H1 (cell line): Measurements from ENCODE around the gene PHF1. TPM values are rescaled to one million over a fixed set of nuclear protein-coding genes. Genes with fewer than 3 reads are reported as not detected.

ENCODE experiments used
- CTCF ChIA-PET: fragments of 300-600 bp; sonication (Branson Sonifier 250); formaldehyde crosslinking; loops from one replicate; lab custom pipeline; 2021; ENCODE audit not compliant: partially characterized antibody; lab: Charles Lee
- POLR2A ChIA-PET: fragments of 300-600 bp; sonication (Branson Sonifier 250); formaldehyde crosslinking; loops from one replicate; lab custom pipeline; 2021; ENCODE audit warnings: inconsistent platforms; ENCODE audit not compliant: partially characterized antibody; lab: Charles Lee
- DNase-seq, 2 experiments: peaks; one replicate each; pipeline versions ENCODE4 v3.0.0 to v3.0.0-alpha.2; 2010 to 2022; ENCODE audit warnings: low spot score in 2 of 2, low read depth in 1 of 2, mixed read lengths in 1 of 2
- FAIRE-seq: peaks from 2 replicates; lab custom pipeline; 2011; peaks lifted over from hg19 to GRCh38; lab: Jason Lieb, UNC
- H2AFZ ChIP-seq: 2 replicates; pipeline ENCODE4 v1.8.1; 2012; ENCODE audit warnings: low read length, inconsistent platforms
- H2AK5ac ChIP-seq: 2 replicates; pipeline ENCODE4 v1.6.1; 2013; ENCODE audit warnings: low read depth, low read length
- H2BK120ac ChIP-seq: replicated peaks from 2 replicates; pipeline ENCODE3; 2013; ENCODE audit warnings: low read depth, low read length, inconsistent platforms
- H2BK12ac ChIP-seq: 2 replicates; pipeline ENCODE4 v1.6.1; 2013; ENCODE audit warnings: low read depth, low read length
- H2BK15ac ChIP-seq: 2 replicates; pipeline ENCODE4 v1.6.1; 2013; ENCODE audit warnings: low read length
- H2BK20ac ChIP-seq: 2 replicates; pipeline ENCODE4 v1.6.1; 2013; ENCODE audit warnings: low read length
- H2BK5ac ChIP-seq: 2 replicates; pipeline ENCODE4 v1.6.1; 2013; ENCODE audit warnings: low read depth, low read length
- H3K14ac ChIP-seq: 2 replicates; pipeline ENCODE4 v1.6.1; 2013; ENCODE audit warnings: inconsistent platforms; ENCODE audit not compliant: insufficient read length
- H3K18ac ChIP-seq: 2 replicates; pipeline ENCODE4 v1.6.1; 2013; ENCODE audit warnings: low read length; ENCODE audit errors: extremely low read depth
- H3K23ac ChIP-seq: 2 replicates; pipeline ENCODE4 v1.6.1; 2013; ENCODE audit warnings: inconsistent platforms; ENCODE audit not compliant: insufficient read length
- H3K23me2 ChIP-seq: 2 replicates; pipeline ENCODE4 v1.6.1; 2013; ENCODE audit warnings: low read depth, low read length
- H3K27ac ChIP-seq: 2 replicates; pipeline ENCODE4 v1.6.1; 2011; ENCODE audit warnings: low read depth, low read length, inconsistent platforms
- H3K27me3 ChIP-seq, 4 experiments: replicated peaks in 1 of 4; 1 replicate in 1 of 4; 2 replicates in 3 of 4; pipeline versions ENCODE4 v1.6.1 to v1.8.1; 2011 to 2013; ENCODE audit warnings: low read length in 3 of 4, mild to moderate bottlenecking in 3 of 4, inconsistent platforms in 2 of 4, mixed read lengths in 2 of 4, moderate library complexity in 1 of 4; ENCODE audit not compliant: control insufficient read depth in 3 of 4, insufficient read depth in 3 of 4; ENCODE audit errors: extremely low read depth in 1 of 4
- H3K36me3 ChIP-seq, 4 experiments: 2 replicates each; pipeline versions ENCODE4 v1.6.1 to v1.8.1; 2011 to 2013; ENCODE audit warnings: mild to moderate bottlenecking in 4 of 4, low read length in 3 of 4, moderate library complexity in 2 of 4, control low read depth in 1 of 4, inconsistent platforms in 1 of 4; ENCODE audit not compliant: insufficient read depth in 4 of 4, control insufficient read depth in 2 of 4
- H3K4ac ChIP-seq: replicated peaks from 2 replicates; pipeline ENCODE3; 2013; ENCODE audit warnings: low read length, low read depth, mixed read lengths, inconsistent platforms; ENCODE audit not compliant: insufficient read length
- H3K4me1 ChIP-seq, 4 experiments: replicated peaks in 1 of 4; 1 replicate in 1 of 4; 2 replicates in 3 of 4; pipeline versions ENCODE4 v1.6.1 to v1.8.1; 2011 to 2013; ENCODE audit warnings: low read length in 3 of 4, inconsistent platforms in 2 of 4, mixed read lengths in 1 of 4; ENCODE audit not compliant: insufficient read depth in 4 of 4, control insufficient read depth in 3 of 4
- H3K4me2 ChIP-seq, 2 experiments: 2 replicates each; pipeline versions ENCODE4 v1.6.1 to v1.8.1; 2011 to 2013; ENCODE audit warnings: low read depth in 2 of 2, low read length in 2 of 2, control low read depth in 1 of 2, inconsistent platforms in 1 of 2, mild to moderate bottlenecking in 1 of 2; ENCODE audit not compliant: insufficient read depth in 1 of 2
- H3K4me3 ChIP-seq, 4 experiments: fragments of 200-600, 300-600 bp in 1 of 4; sonication (generic), shearing (Covaris generic), sonication (Bioruptor Twin) in 1 of 4; 2 replicates each; pipeline versions ENCODE4 v1.5.1 to v1.8.1; 2011 to 2016; ENCODE audit warnings: low read length in 4 of 4, low read depth in 3 of 4, control low read depth in 2 of 4, inconsistent platforms in 2 of 4, mild to moderate bottlenecking in 2 of 4, mixed read lengths in 1 of 4, moderate library complexity in 1 of 4; ENCODE audit not compliant: insufficient read depth in 2 of 4; ENCODE audit errors: extremely low read depth in 1 of 4
- H3K56ac ChIP-seq: replicated peaks from 2 replicates; pipeline ENCODE3; 2013; ENCODE audit warnings: low read depth, mild to moderate bottlenecking, mixed read lengths, low read length, inconsistent platforms; ENCODE audit not compliant: insufficient read length
- H3K79me1 ChIP-seq: 2 replicates; pipeline ENCODE4 v1.6.1; 2013; ENCODE audit warnings: low read depth, low read length, control low read depth
- H3K79me2 ChIP-seq, 2 experiments: 2 replicates each; pipeline versions ENCODE4 v1.6.1 to v1.8.1; 2012 to 2013; ENCODE audit warnings: low read length in 2 of 2, mild to moderate bottlenecking in 2 of 2, inconsistent platforms in 1 of 2; ENCODE audit not compliant: insufficient read depth in 2 of 2, control insufficient read depth in 1 of 2
- H3K9ac ChIP-seq, 4 experiments: replicated peaks in 1 of 4; 1 replicate in 1 of 4; 2 replicates in 3 of 4; pipeline versions ENCODE4 v1.6.1 to v1.8.1; 2011 to 2013; ENCODE audit warnings: low read depth in 3 of 4, low read length in 3 of 4, control low read depth in 2 of 4, mild to moderate bottlenecking in 2 of 4, moderate library complexity in 2 of 4, inconsistent platforms in 1 of 4; ENCODE audit errors: extremely low read depth in 1 of 4
- H3K9me3 ChIP-seq, 2 experiments: 2 replicates each; pipeline versions ENCODE4 v1.6.1 to v1.8.1; 2012 to 2013; ENCODE audit warnings: mild to moderate bottlenecking in 2 of 2, moderate library complexity in 2 of 2, control low read depth in 1 of 2, inconsistent platforms in 1 of 2, low read depth in 1 of 2, low read length in 1 of 2, mixed read lengths in 1 of 2; ENCODE audit not compliant: insufficient read depth in 2 of 2
- H4K20me1 ChIP-seq, 2 experiments: replicated peaks in 1 of 2; 2 replicates each; pipeline versions ENCODE3 to v1.8.1; 2011 to 2013; ENCODE audit warnings: inconsistent platforms in 2 of 2, low read length in 2 of 2, mild to moderate bottlenecking in 1 of 2; ENCODE audit not compliant: insufficient read depth in 2 of 2, control insufficient read depth in 1 of 2
- H4K5ac ChIP-seq: 2 replicates; pipeline ENCODE4 v1.6.1; 2013; ENCODE audit warnings: low read length, low read depth, mixed read lengths, inconsistent platforms; ENCODE audit not compliant: insufficient read length
- H4K8ac ChIP-seq: 2 replicates; pipeline ENCODE4 v1.8.0; 2013; ENCODE audit warnings: mild to moderate bottlenecking, moderate library complexity, low read length, inconsistent platforms; ENCODE audit not compliant: insufficient read depth; ENCODE audit errors: extremely low read depth
- H4K91ac ChIP-seq: replicated peaks from 2 replicates; pipeline ENCODE3; 2013; ENCODE audit warnings: low read length, mixed read lengths, inconsistent platforms; ENCODE audit not compliant: insufficient read length
- ATF3 ChIP-seq: IDR thresholded peaks from 2 replicates; pipeline ENCODE4 v1.6.1; 2011; ENCODE audit warnings: low read depth, mild to moderate bottlenecking, low read length; ENCODE audit not compliant: insufficient read depth
- BCL11A ChIP-seq, 2 experiments: IDR thresholded peaks; one replicate each; pipeline ENCODE4 v1.6.1; 2011; ENCODE audit warnings: low read depth in 2 of 2, low read length in 2 of 2, mild to moderate bottlenecking in 2 of 2
- CTCF ChIP-seq, 3 experiments: IDR thresholded peaks; 1 replicate in 2 of 3; 2 replicates in 1 of 3; pipeline versions ENCODE4 v1.5.1 to v1.6.1; 2011; ENCODE audit warnings: low read length in 3 of 3, mild to moderate bottlenecking in 3 of 3, inconsistent platforms in 2 of 3, low read depth in 1 of 3, moderate library complexity in 1 of 3; ENCODE audit not compliant: insufficient read depth in 1 of 3; ENCODE audit errors: control extremely low read depth in 1 of 3
- GABPA ChIP-seq: IDR thresholded peaks from 2 replicates; pipeline ENCODE4 v1.6.1; 2011; ENCODE audit warnings: mild to moderate bottlenecking, low read length, moderate library complexity, borderline replicate concordance; ENCODE audit not compliant: insufficient read depth
- NRF1 ChIP-seq: IDR thresholded peaks from 2 replicates; pipeline ENCODE4 v1.6.1; 2011; ENCODE audit warnings: mild to moderate bottlenecking, low read depth, low read length, improper control_type of control experiment
- POLR2AphosphoS5 ChIP-seq: IDR thresholded peaks from 2 replicates; pipeline ENCODE4 v1.6.1; 2011; ENCODE audit warnings: low read depth, low read length
- SUZ12 ChIP-seq: fragments of 200-600 bp; sonication (generic); IDR thresholded peaks from 2 replicates; pipeline ENCODE4 v1.6.1; 2012; ENCODE audit warnings: mild to moderate bottlenecking, inconsistent platforms, low read length, moderate library complexity, mixed read lengths
- WGBS, 2 experiments: shearing (Covaris generic) in 1 of 2; methylation state at CpG; one replicate each; pipeline versions ENCODE4 v1.1.6 to v1.1.7; 2013 to 2015; ENCODE audit warnings: low lambda C conversion rate in 2 of 2, mixed read lengths in 2 of 2, inconsistent platforms in 1 of 2, low coverage in 1 of 2, missing lambda C conversion rate in 1 of 2; ENCODE audit not compliant: insufficient replicate concordance in 2 of 2, insufficient coverage in 1 of 2, insufficient read length in 1 of 2; ENCODE audit errors: extremely low coverage in 1 of 2, missing lambda C conversion rate in 1 of 2; 5-methylcytosine and 5-hydroxymethylcytosine counted together
- polyA plus RNA-seq, 7 experiments: library from polyadenylated mRNA; depleted of rRNA in 3 of 7; stranded (reverse) in 5 of 7; unstranded in 2 of 7; fragments of >200 nt in 5 of 7; fragments of 200-250 nt in 2 of 7; gene quantifications; 1 replicate in 5 of 7; 2 replicates in 1 of 7; 4 replicates in 1 of 7; pipeline versions ENCODE4 v1.2.1 to v1.2.3, GENCODE V29; 2011 to 2013; ENCODE audit warnings: missing spikeins in 2 of 7, mixed read lengths in 2 of 7
- total RNA-seq: library from RNA; stranded (reverse); fragmentation: NEBNext Ultra II Directional; extraction: Animal tissue kit (Norgen Biotek cat#: 25700); gene quantifications from 2 replicates; pipeline ENCODE4 v1.2.1, GENCODE V29; 2021

Gene PHF1
- total and polyA plus RNA-seq, 2 of the 8 experiments (the other 6 are each of a cell fraction or from before 2014, with no cell fraction given) = 47.3 to 78.6 TPM

- no peak overlapping the region for H2BK12ac ChIP-seq
- DNase-seq (no peak), FAIRE-seq (no peak)
- no peaks in the 10 kb centered on the region; a peak in 1 of 4 replicates for H3K9me3 ChIP-seq
- peak overlapping the region in 2 of 4 experiments; percentile 38 to 53; a peak in 3 of 7 replicates for H3K9ac ChIP-seq
- no peaks in the 10 kb centered on the region for H3K27me3 ChIP-seq
- no peak overlapping the region for H3K4ac ChIP-seq
- ChIA-PET POLR2A (interaction anchor here (1.0 to 14.8 kb wide), 3 partner anchors 9 to 17 kb away, joined by 3 to 381 read pairs (median 6); partner anchors contain the start of genes SYNGAP1 and ZBTB9), CTCF (interaction anchor here (0.6 to 1.5 kb wide), 3 partner anchors 9 to 78 kb away, joined by 3 to 4 read pairs (median 3); no protein-coding TSS in a partner anchor)
- no peak overlapping the region for H2BK15ac ChIP-seq
- H2BK5ac ChIP-seq = peak overlapping the region; percentile 10; the same call in 1 of the 2 replicates
- H3K79me2 ChIP-seq = peaks cover 4 to 55% of the 10 kb centered on the region in 2 experiments; a peak in 2 of 4 replicates
- H4K20me1 ChIP-seq = peaks cover 2 to 16% of the 10 kb centered on the region in 2 experiments
- H3K23ac ChIP-seq = no peak overlapping the region
- H4K5ac ChIP-seq = no peak overlapping the region
- no peak overlapping the region for H4K8ac ChIP-seq
- H3K18ac ChIP-seq = no peak overlapping the region
- no peak overlapping the region for H3K14ac ChIP-seq
- no peak overlapping the region for H2AK5ac ChIP-seq
- 63% methylated on average over 1 of the region's 4 CpGs; no CpG with 5 or more reads in 1 of the 2 experiments for WGBS, 2 experiments
- peaks cover 8 to 22% (median 16%) of the 10 kb centered on the region in 4 experiments for H3K4me1 ChIP-seq
- H2AFZ ChIP-seq = no peak overlapping the region
- H3K4me3 ChIP-seq = no peak overlapping the region
- H3K79me1 ChIP-seq = peaks cover 6% of the 10 kb centered on the region; the same call in 1 of the 2 replicates
- no peak for TF ChIP-seq GABPA
- TF ChIP-seq CTCF (IDR thresholded peaks at IDR 0.05; ENCODE audit: control extremely low read depth in 1 of 3, insufficient read depth in 1 of 3, low read depth in 1 of 3, low read length in 3 of 3) = no peak
- TF ChIP-seq BCL11A (IDR thresholded peaks at IDR 0.05; ENCODE audit: low read depth in 2 of 2, low read length in 2 of 2) = no peak
- no peak for TF ChIP-seq NRF1
- TF ChIP-seq POLR2AphosphoS5 = no peak
- no peak for TF ChIP-seq ATF3
- no peak for TF ChIP-seq SUZ12
- H3K23me2 ChIP-seq = peaks cover 21% of the 10 kb centered on the region
- no peak overlapping the region for H3K56ac ChIP-seq
- no peak overlapping the region for H2BK20ac ChIP-seq
- peaks cover 31 to 48% (median 42%) of the 10 kb centered on the region in 4 experiments for H3K36me3 ChIP-seq
- no peak overlapping the region for H4K91ac ChIP-seq
- peak overlapping the region; percentile 70; the same call in 1 of the 2 replicates for H3K27ac ChIP-seq
- H3K4me2 ChIP-seq = no peak overlapping the region
- H2BK120ac ChIP-seq = no peak overlapping the region
These were observed 24.1 kb downstream of the PHF1 start for GRCh38 chr6:33434961-33435360.
